T-helper 2 cell (primary cell): ENCODE results near the gene CDH26.

Source experiments
- DNase-seq, 5 experiments: peaks; one replicate each; pipeline versions ENCODE4 v3.0.0 to v3.0.0-alpha.2; 2012 to 2022
- total RNA-seq, 2 donors: gene quantifications; one replicate each; lab custom pipeline; 2026; lab: John Stamatoyannopoulos, UW

CDH26 gene
- 0.62 to 1.8 reads per million in 2 donors for total RNA-seq

- DNase-seq = no peak
Measured at GRCh38 chr20:59958123-59958522, at the start of gene CDH26. TSS of gene CDH26 (plus strand) at chr20:59958423. CDS start at chr20:59958727, 304 bp downstream.

DNA sequence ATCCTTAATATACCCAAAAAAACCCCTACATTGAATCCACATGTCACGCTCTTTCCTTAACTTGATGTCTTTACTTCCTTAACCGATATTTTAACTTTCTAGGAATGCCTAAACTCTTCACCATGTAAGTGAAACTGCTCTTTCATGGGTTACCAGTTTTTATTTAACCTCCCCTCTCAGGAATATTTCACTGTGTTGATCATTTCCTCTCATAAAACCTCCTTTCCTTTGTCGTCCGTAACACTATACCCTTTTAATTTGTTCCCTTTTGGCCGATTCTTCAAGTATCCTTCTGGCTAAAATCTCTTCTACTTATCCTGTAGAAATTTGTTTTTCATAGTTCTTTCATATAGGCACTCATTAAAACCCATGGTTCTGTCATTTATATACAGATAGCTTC, 49.4 kb upstream of the CDH26 start:
- no peak for DNase-seq

DNA sequence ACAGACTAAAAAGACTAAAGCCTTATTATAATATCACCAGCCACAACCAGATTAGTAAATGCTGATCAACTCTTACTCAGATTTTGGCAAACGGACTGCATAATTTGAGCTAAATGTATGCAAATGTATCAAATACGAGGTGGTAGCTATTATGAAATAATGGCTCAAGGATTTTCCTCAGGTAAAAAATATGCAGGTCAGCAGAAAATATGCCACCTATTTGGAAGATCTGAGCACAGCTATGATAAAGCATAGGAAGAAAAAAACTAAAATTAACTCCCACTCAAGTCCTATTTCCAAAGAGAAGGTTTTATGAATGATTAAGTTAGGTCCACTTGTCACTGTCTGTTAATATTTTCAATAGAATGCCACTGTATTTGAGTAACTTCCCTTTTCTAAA, 47.2 kb upstream of the CDH26 start:
- no peak for DNase-seq

DNA sequence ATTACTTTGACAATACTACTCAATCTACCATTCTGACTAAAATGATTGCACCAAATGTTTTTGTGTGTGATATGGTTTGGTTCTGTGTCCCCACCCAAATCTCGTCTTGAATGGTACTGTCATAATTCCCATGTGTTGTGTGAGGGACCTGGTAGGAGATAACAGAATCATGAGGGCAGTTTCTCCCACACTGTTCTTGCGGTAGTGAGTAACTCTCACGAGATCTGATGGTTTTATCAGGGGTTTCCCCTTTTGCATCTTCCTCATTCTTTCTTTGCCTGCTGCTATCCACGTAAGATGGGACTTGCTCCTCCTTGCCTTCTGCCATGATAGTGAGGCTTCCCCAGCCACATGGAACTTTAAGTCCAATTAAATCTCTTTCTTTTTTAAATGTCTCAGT, 45.6 kb upstream of the CDH26 start:
- peak in 1 of 5 experiments; percentile 19 for DNase-seq

GRCh38 chr20:59920944-59921343, 37.3 kb upstream of the CDH26 start:
- DNase-seq = no peak

DNA sequence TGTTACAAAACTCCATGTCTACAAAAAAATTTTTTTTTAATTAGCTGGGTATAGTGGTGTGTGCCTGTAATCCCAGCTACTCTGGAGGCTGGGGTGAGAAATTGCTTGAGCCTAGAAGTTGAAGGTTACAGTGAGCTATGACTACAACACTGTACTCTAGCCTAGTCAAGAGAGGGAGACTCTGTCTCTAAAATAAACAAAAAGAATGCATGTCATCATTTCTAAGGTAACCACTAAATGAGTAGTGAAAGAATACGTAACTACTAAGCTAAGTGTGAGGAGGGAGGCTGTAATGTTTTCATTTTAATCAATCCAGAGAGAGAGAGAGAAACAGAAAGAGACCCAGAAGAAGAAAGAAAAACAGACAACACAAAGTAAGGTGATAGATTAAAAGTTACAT, 34.7 kb upstream of the CDH26 start:
- no peak for DNase-seq

DNA sequence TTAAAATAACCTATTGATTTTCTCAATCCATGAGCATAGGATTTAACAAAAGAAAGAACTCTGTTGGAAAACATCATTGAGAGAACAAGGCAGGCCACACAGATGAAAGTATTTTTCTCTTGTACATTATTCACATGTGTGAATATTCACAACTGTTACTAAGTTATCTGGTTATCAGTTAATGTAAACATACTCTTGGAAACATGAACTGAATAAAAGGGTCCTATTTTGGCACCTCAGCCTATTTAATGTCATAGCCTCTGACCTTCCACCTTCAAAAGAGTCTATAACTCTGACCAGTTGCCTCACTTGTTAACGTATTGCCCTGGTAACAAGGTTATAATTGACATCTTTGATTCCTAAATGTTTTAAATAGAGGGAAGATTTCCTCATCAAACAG, 32.9 kb upstream of the CDH26 start:
- DNase-seq = no peak

- no peak for DNase-seq
Measured at GRCh38 chr20:59925899-59926298, 32.3 kb upstream of the CDH26 start.

DNA sequence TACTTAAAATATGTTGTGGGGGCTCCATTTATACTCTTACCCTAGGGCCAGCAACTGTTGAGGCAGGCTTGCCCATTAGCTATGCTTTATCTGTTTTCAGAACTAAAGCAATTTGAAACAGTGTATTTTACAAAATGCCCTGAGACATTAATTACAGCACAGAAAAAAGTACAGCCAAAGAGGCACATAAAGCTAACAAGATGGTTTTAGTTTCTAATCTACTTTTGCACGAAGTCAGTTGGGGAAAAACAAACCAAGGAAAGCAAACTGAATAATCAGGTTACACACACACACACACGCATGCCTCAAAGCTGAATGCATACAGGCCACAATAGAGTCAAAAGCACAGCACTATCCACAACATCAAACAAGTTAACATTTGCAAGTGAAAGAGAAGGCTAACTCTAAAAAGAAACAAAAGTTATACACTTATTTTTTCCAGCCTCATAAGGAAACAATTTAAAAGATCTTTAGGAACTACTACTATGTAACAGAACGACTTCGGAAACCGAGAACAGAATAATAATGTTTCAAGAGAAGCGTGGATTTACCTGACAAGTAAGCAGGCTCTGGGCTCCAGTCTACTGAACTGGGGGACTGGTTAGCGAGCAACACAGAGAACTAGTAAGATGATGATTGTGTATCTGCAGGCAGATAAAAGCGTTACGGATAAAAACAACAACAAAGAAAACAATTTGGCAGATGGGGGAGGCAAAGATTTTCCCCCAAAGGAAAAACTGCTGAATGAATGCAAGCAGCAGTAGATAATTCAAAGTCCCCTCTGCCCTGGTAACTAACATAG, 26.5 kb upstream of the CDH26 start:
- DNase-seq = peak in 1 of 5 experiments; percentile 67

DNA sequence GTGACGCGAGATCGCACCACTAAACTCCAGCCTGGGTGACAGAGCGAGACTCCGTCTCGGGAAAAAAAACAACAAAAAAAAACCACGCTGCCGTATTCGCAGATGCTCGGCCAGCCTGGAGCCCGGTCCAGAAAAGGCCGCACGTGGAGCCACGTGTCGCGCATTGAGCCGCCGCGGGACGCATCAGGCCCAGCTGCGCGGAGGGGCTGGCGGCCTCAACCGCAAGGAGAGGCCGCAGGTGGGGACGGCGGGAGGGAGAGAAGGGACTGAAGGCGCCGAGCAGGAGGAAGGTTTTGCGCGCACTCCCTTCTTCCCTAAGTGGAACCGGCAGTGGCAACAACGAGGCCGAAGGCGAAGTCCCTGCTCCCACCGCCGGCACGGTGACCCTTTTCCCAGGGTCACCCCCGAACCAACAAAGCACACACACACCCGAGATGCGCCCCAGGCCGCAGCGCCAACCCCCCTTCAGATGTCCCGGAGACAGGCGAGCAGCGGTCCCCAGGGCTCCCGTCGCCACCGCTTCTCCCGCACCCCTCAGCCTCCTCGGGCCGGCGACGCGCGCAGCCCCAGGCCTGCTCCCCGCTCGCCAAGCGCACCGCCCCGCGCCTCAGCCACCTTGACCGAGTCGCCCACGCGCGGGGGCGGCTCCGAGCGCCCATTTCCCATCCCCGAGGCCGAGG, 25.5 kb upstream of the CDH26 start:
- DNase-seq = no peak

- peak; percentile 43 to 87 (median 63) for DNase-seq
Measured at GRCh38 chr20:59933296-59933848, 24.9 kb upstream of the CDH26 start, which contains the start of gene SYCP2. TSS of gene SYCP2 (minus strand) at chr20:59933637. CDS start at chr20:59922413, 11,224 bp downstream.

DNA sequence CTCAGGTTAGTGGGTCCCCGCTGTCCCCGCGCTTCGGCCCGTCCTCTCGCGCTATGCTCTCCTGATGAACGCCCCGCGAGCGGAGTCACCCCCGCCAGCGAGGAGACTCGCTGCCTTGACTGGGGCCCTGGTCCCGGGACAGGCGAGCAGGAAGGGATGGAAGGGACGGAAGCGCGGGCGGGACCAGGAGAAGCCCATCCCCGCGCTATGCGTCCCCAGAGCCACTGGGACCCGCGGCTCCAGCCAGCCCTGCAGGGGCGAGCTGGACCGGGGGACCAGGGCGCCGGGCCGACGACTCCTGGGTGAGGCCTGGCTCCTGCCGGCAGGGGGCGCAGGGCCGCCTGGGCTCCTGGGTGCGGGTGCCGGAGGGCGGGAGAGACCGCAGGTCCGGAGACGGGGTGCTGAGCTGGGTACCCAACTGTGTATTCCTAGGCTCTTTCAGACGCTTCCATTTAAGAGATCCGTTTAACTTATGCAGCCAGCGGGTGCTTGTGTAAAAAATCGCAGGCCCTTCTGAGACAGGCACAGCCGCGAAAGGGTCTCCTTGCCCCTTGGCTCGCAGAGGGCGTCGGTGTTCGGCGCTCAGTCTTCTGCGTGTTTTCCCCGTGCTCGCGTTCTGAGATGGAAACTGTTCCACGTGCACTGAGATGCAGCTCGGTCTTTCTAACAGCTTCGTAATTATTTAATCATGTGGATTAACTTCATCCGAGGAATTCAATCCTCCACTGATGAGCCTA, 24.2 kb upstream of the CDH26 start:
- DNase-seq = peak; percentile 63 to 80 (median 68)

DNA sequence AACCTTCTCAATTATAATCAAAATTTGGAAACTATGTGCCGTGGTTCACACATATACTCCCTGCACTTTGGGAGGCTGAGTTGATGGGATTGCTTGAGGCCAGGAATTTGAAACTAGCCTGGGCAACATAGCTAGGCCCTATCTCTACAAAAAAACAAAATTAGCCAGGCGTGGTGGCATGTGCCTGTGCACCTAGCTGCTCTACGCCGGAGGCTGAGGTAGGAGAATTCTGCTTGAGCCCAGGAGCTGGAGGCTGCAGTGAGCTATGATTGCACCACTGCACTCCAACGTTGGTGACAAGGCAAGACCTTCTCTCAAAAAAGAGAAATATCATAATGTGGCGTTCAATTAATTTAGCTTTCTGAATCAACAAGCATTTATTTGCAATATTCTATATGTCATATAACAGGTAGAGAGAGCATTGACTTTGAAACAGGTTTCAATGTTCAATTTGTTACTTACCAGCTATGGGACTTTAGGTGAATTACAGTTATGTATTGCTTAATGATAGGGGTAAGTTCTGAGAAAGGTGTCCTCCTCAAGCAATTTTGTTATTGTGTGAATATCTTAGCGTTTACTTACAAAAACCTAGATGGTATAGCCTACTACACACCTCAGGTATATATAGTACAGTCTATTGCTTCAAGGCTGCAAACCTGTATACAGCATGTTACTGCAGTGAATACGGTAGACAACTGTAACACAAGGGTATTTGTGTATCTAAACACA, 22.6 kb upstream of the CDH26 start:
- DNase-seq = no peak

DNA sequence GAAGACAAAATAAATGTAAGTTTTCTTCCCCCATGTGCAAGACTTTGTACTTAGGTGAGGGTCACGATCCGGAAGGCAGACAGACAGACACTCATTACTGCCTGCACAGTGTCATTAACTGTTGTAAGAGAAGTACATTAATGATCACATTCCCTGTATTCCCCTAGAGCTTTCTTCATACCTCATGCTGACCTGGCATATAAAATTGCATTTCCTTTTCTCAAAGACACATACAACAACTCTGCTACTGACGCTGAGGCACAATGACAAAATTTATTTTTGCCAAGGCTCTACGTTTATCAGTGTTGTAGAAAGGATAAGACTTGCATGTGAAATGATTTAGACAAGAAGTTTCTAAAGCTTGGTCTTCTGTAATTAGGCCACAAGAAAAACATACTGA, 21.8 kb upstream of the CDH26 start:
- no peak for DNase-seq

GRCh38 chr20:59937150-59937549, 21.1 kb upstream of the CDH26 start:
- DNase-seq = no peak

GRCh38 chr20:59938221-59938620, 20.0 kb upstream of the CDH26 start:
- DNase-seq = no peak

GRCh38 chr20:59938696-59939051, 19.5 kb upstream of the CDH26 start:
- DNase-seq = no peak

- DNase-seq = no peak
Measured at GRCh38 chr20:59939052-59939878, 19.0 kb upstream of the CDH26 start.

DNA sequence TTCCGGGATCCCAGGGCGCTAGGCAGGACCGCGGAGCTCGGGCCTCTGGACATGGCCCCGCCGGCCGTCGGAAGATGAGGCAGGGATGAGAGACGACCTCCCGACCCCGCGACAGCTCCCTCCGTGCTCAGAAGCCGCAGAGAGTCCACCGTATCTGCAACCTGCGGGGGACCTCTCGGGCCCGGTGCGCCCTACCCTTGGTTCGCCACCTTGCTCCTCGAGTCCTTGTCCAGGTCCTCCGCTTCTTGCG, 18.4 kb upstream of the CDH26 start:
- DNase-seq = peak in 1 of 5 experiments; percentile 8

DNA sequence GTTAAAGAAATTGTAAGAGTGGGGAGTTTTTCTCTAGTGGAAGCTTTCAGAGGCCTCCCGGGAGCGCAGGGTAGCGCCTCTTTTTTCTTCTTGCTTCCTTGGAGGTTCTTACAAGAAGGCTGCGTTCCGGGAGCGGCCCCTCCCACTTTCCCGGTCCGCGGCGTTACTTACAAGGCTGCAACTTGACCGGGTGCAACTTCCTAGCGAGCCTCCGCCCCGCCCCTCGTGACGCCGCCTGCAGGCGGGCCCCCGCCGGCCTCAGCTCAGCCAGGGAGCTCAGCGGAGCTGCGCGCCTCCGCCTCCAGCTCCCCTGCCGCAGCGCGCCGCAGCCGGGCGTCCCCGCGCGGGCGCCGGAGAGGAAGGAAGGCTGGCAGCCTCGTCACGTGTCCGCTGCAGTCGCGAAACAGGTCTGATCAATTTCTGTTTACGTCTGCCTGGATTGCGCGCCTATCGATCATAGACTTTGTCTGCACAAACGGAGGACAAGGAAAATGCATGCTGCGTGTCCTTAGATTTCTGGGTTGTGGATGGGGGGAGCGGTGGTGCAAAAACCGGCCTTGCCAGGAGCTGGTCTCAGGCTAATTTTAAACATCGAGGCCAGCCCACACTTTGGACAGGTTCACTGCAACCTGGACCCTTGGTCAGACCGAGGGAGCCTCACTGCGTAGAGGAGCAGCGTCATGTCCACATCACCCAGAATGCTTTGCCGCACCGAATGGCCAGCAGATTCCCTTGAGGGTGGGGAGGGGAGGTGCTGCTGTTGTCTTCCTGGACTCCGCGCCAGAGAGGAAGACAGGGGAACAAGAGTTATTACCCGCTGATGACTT, 17.9 kb upstream of the CDH26 start, which contains the start of the genes FAM217B and PPP1R3D:
TSS of gene FAM217B (plus strand) at position 261 of the 827 bp plus-strand sequence. CDS start 3,555 bp downstream, outside the sequence.
TSS of gene PPP1R3D (minus strand) at position 177 of the 827 bp plus-strand sequence. CDS start 374 bp downstream, outside the sequence.
- peak; percentile 71 to 95 (median 85) for DNase-seq

DNA sequence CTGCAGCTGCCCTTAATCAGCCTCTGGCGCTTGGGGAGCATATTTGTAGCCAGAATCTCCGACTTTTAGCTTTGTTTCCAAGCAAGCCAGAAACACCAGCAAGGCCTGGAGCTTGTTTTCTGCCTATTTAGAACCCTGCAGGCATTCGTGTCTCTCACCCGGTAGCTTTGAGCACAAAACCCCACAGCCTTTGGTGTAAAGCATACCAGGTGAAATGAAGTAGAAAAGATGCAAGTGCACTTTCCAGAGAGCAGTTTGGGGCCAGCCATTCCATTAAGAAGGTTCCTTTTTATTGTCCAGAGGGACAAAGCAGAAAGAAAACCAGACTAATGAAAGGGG, 17.3 kb upstream of the CDH26 start:
- no peak for DNase-seq
